Colonic mucosa (tissue), 4 donors: ENCODE measurements around the gene CCSER1. TPM values are rescaled to one million over a fixed set of nuclear protein-coding genes. Genes with fewer than 3 reads are reported as not detected.
"Not testable (repeated sequence)": the region's sequence is repeated elsewhere in the genome, so short reads cannot be mapped to it uniquely, and the experiment has no call there.

Source experiments
- DNase-seq: peaks from one replicate; pipeline ENCODE4 v3.0.0-alpha.2; 2020
- H3K27ac ChIP-seq: fragments of 200-600 bp; one replicate; pipeline ENCODE4 v1.8.0; 2021
- H3K27me3 ChIP-seq: fragments of 200-600 bp; one replicate; pipeline ENCODE4 v1.8.0; 2021
- H3K36me3 ChIP-seq: fragments of 200-600 bp; one replicate; pipeline ENCODE4 v1.8.0; 2021
- H3K4me1 ChIP-seq: fragments of 200-600 bp; one replicate; pipeline ENCODE4 v1.8.0; 2021; ENCODE audit warnings: mild to moderate bottlenecking
- H3K4me3 ChIP-seq: fragments of 200-600 bp; one replicate; pipeline ENCODE4 v1.8.0; 2021
- H3K9ac ChIP-seq, 2 donors: one replicate each; pipeline ENCODE4 v1.7.0; 2013; ENCODE audit warnings: control low read depth in 2 of 2, low read depth in 2 of 2, low read length in 2 of 2
- H3K9me3 ChIP-seq: fragments of 200-600 bp; one replicate; pipeline ENCODE4 v1.8.0; 2021
- intact Hi-C: fragments of 100-400 bp; cut with DNase I; formaldehyde crosslinking; loops from one replicate; pipeline ENCODE4 v1.14.1; 2022
- total RNA-seq, 2 donors: library from RNA; stranded (reverse); fragmentation: NEBNext Ultra II Directional in 1 of 2; extraction: Animal tissue kit (Norgen Biotek cat#: 25700) in 1 of 2; gene quantifications; one replicate each; pipeline ENCODE4 v1.2.1, GENCODE V29; 2021
- TF ChIP-seq, protein P1 (sequence below): fragments of 200-600 bp; IDR thresholded peaks from one replicate; pipeline ENCODE4 v1.8.0; 2022; ENCODE audit warnings: antibody characterized with exemption, mild to moderate bottlenecking
- donor health status: healthy.
- donor health status: DM: no; HTN: no; CAD: no.
- donor health status: DM: no; HTN: no; CAD: no.

CCSER1 gene
- total RNA-seq, 2 donors from 2014 or later, result 11.2 to 13.4 TPM

DNA sequence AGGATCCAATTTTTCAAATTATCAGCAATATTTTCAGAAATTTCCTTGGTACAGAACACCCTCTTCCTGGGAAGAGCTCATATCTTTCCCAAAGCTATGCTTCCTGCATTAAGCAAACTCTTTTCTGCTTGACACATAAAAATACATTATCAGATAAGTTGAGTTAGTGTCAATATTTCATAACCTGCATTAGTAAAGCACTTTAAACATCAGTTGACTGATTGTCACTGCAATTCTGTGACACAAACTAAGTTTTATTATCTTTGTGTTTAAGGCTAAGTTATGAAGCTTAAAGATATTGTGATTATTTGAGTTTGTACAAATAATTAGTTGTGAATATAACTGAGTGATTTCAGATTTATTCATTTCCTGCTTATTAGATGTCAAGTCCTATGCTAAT, 1131.1 kb downstream of the CCSER1 start:
- Histone ChIP-seq H3K9ac (no peak overlapping the region), H3K27ac (no peak overlapping the region), H3K36me3 (no peaks in the 10 kb centered on the region), H3K27me3 (no peaks in the 10 kb centered on the region), H3K9me3 (no peaks in the 10 kb centered on the region), H3K4me3 (no peak overlapping the region), H3K4me1 (no peaks in the 10 kb centered on the region)
- TF ChIP-seq, protein P1, sequence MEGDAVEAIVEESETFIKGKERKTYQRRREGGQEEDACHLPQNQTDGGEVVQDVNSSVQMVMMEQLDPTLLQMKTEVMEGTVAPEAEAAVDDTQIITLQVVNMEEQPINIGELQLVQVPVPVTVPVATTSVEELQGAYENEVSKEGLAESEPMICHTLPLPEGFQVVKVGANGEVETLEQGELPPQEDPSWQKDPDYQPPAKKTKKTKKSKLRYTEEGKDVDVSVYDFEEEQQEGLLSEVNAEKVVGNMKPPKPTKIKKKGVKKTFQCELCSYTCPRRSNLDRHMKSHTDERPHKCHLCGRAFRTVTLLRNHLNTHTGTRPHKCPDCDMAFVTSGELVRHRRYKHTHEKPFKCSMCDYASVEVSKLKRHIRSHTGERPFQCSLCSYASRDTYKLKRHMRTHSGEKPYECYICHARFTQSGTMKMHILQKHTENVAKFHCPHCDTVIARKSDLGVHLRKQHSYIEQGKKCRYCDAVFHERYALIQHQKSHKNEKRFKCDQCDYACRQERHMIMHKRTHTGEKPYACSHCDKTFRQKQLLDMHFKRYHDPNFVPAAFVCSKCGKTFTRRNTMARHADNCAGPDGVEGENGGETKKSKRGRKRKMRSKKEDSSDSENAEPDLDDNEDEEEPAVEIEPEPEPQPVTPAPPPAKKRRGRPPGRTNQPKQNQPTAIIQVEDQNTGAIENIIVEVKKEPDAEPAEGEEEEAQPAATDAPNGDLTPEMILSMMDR, result no peak
- intact Hi-C loops, result no loop called here
- DNase-seq, result no peak

DNA sequence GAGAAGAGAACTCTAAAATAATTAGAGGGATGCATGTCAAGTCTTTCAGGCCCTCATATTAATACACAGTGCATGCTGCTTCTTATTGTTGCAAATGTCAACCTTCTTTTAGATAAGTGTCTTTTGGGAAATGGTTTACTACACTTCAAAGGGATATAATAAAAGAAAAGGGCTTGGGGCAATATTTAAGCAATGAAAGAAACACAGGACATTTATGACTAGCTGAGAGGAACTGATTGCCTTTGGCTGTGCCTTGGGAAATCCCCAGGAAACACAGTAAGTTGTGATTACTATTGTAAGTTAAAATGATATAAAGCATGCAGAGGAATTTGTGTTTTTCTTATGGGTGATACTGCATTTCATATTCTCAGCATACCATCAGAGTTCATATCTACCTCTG, 1140.3 kb downstream of the CCSER1 start:
- H3K4me3 ChIP-seq, result no peak overlapping the region
- TF ChIP-seq, protein P1, result no peak
- DNase-seq, result no peak
- H3K4me1 ChIP-seq, result no peaks in the 10 kb centered on the region
- peak overlapping the region; percentile 7 for H3K27ac ChIP-seq
- no peak overlapping the region for H3K9ac ChIP-seq
- no peaks in the 10 kb centered on the region for H3K27me3 ChIP-seq
- intact Hi-C loops, result no loop called here
- H3K36me3 ChIP-seq, result no peaks in the 10 kb centered on the region
- H3K9me3 ChIP-seq, result no peaks in the 10 kb centered on the region

DNA sequence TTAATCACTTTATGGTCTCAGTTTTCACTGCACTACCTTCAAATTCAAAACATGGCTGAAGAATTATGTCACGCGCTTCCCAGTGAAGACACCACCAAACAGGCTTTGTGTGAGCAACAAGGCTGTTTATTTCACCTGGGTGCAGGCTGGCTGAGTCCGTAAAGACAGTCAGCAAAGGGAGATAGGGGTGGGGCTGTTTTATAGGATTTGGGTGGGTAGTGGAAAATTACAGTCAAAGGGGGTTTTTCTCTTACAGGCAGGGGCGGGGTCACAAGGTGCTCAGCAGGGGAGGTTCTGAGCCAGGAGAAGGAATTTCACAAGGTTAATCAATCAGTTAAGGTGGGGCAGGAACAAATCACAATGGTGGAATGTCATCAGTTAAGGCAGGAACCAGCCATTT, 1141.3 kb downstream of the CCSER1 start:
- H3K27me3 ChIP-seq, H3K36me3 ChIP-seq, H3K4me1 ChIP-seq, H3K9ac ChIP-seq, H3K4me3 ChIP-seq, intact Hi-C loops, H3K9me3 ChIP-seq: not testable (repeated sequence)
- peak overlapping the region; percentile 7 for H3K27ac ChIP-seq
- peak; percentile 47 for DNase-seq

DNA sequence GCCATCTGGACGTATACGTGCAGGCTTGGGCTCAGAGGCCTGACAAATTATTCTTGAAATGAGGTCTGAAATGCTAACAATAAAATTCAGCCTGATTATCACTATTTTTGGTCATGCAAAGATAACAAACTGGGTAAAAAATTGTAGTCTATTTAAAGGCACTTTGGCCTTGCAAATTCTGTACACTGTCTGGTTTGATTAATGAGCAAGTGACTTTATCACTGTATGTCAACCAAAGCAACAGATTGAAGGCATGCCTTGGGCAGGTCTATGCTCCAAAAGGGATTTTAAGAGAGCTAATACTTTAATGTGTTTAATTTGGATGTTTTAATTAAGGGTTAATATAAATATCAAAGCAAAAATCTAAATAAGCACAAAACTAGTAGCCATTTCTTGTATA, 1141.7 kb downstream of the CCSER1 start:
- H3K27ac ChIP-seq, result no peak overlapping the region
- H3K36me3 ChIP-seq, result no peaks in the 10 kb centered on the region
- H3K9me3 ChIP-seq, result no peaks in the 10 kb centered on the region
- no peak overlapping the region for H3K4me3 ChIP-seq
- no peak for DNase-seq
- intact Hi-C loops, result no loop called here
- no peaks in the 10 kb centered on the region for H3K4me1 ChIP-seq
- TF ChIP-seq, protein P1, result no peak
- no peak overlapping the region for H3K9ac ChIP-seq
- H3K27me3 ChIP-seq, result no peaks in the 10 kb centered on the region

DNA sequence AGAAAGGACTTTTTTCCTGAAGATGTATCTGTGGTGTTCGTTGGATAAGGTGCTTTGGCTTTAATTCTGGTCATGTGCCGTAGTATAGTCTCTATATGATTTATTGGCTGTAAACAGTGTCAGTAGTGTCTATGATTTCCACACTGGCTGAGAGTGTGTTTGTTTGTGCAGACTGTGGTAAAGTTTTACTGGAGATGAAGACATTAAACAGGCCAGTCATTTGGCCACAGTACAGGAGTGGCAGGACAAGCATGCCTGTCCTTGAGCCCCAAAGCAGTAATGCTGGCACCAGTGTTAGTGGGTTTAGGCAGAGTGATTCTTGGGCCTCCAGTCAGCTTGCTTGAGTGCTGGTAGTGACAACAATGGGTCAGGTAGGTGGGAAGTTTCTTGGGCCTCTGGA, 1152.7 kb downstream of the CCSER1 start:
- H3K9me3 ChIP-seq, result no peaks in the 10 kb centered on the region
- no peaks in the 10 kb centered on the region for H3K27me3 ChIP-seq
- DNase-seq, result peak; percentile 27
- no peaks in the 10 kb centered on the region for H3K36me3 ChIP-seq
- no peak overlapping the region for H3K9ac ChIP-seq
- no peaks in the 10 kb centered on the region for H3K4me1 ChIP-seq
- H3K27ac ChIP-seq, result peak overlapping the region; percentile 15
- TF ChIP-seq, protein P1, result no peak
- H3K4me3 ChIP-seq, result no peak overlapping the region
- intact Hi-C loops, result no loop called here

DNA sequence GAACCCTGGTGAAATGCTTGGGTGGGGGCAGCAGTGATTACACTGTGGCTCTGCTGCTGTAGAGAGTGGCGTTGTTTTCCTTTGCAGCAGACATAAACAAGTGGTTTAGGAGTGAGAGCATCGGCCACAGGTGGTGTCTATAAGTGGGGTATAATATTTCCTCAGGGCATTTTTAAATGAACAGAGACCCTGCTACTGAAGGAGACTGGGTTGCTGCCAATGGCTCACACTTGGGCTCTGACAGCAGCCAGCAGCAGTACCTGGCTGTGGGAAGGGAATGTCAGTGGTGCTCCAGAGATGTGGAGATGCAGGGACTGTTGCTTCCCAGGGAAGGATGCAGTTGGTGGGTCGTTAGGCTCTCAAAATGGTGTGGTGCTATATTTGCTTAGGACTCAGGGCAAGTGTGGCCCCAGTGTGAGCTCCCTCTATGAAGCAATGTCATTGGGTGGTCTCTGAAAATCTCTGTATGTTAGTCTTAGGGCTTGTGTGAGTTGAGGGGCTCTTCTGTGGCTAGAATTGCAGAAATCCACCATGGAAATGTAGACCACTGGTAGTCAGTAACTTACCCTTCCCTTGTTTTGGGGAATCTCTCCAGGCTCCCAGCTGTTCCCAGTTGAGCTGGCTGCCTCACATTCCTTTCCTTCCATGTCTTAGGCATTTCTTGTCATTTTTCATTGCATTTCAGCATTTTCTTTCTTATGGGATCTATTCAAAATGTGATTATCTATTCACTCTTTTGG, 1153.5 kb downstream of the CCSER1 start:
- no peak overlapping the region for H3K27ac ChIP-seq
- intact Hi-C loops, result no loop called here
- no peaks in the 10 kb centered on the region for H3K27me3 ChIP-seq
- no peak overlapping the region for H3K9ac ChIP-seq
- TF ChIP-seq, protein P1, result no peak
- no peaks in the 10 kb centered on the region for H3K9me3 ChIP-seq
- no peak overlapping the region for H3K4me3 ChIP-seq
- DNase-seq, result no peak
- H3K36me3 ChIP-seq, result no peaks in the 10 kb centered on the region
- no peaks in the 10 kb centered on the region for H3K4me1 ChIP-seq
